C4-2B (cell line): ENCODE results near the gene GMDS.

Source experiments
- H3K27ac ChIP-seq: fragments of 450-650 bp; 2 replicates; pipeline ENCODE4 v1.5.1; 2017
- ZFX ChIP-seq: fragments of 450-650 bp; IDR thresholded peaks from 2 replicates; pipeline ENCODE4 v1.6.1; 2017
- TF ChIP-seq, protein P1 (sequence below): fragments of 450-650 bp; conservative IDR thresholded peaks from 2 replicates; pipeline ENCODE4 v1.5.1; 2017; ENCODE audit warnings: mild to moderate bottlenecking

GMDS gene

DNA sequence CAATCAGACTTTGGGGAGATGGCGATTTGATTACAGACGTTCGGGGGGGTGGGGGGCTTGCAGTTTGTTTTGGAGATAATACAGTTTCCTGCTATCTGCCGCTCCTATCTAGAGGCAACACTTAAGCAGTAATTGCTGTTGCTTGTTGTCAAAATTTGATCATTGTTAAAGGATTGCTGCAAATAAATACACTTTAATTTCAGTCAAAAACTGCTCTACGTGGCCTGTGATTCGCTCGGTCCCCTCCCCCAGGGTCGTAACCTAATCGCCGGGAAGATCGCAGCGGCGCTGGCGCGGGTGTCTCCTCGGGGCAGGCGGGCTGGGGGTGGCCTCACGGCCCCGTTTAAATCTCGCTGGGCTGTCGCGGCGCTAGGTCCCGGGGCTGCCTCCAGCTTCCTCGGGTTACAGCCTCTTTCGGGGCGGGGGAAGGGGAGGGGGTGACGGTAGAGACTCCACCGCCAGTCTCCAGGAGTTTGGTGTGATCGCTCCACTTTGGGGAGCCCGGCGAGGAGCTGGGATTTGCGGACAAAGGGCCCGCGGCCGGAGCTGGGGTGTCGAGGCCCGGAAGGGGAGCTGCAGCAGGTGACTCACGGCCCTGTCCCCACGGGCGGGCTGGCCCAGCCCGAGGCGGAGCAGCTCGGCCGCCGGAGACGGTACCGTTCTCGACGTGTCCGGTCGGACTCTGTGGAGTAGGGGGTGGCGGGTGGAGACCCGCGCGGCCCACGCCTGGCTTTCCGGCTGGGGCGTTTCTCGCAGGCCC, 631.5 kb downstream of the GMDS start:
- TF ChIP-seq, protein P1, sequence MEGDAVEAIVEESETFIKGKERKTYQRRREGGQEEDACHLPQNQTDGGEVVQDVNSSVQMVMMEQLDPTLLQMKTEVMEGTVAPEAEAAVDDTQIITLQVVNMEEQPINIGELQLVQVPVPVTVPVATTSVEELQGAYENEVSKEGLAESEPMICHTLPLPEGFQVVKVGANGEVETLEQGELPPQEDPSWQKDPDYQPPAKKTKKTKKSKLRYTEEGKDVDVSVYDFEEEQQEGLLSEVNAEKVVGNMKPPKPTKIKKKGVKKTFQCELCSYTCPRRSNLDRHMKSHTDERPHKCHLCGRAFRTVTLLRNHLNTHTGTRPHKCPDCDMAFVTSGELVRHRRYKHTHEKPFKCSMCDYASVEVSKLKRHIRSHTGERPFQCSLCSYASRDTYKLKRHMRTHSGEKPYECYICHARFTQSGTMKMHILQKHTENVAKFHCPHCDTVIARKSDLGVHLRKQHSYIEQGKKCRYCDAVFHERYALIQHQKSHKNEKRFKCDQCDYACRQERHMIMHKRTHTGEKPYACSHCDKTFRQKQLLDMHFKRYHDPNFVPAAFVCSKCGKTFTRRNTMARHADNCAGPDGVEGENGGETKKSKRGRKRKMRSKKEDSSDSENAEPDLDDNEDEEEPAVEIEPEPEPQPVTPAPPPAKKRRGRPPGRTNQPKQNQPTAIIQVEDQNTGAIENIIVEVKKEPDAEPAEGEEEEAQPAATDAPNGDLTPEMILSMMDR, result no peak
- TF ChIP-seq ZFX, result no peak
- no peak overlapping the region for H3K27ac ChIP-seq

DNA sequence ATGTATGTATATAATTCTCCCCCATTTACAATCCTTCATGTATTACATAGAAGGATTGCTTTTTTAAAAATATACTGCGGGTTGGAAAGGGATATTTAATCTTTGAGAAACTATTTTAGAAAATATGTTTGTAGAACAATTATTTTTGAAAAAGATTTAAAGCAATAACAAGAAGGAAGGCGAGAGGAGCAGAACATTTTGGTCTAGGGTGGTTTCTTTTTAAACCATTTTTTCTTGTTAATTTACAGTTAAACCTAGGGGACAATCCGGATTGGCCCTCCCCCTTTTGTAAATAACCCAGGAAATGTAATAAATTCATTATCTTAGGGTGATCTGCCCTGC, 632.1 kb downstream of the GMDS start:
- H3K27ac ChIP-seq, result no peak overlapping the region
- TF ChIP-seq ZFX, result no peak
- TF ChIP-seq, protein P1, result no peak

DNA sequence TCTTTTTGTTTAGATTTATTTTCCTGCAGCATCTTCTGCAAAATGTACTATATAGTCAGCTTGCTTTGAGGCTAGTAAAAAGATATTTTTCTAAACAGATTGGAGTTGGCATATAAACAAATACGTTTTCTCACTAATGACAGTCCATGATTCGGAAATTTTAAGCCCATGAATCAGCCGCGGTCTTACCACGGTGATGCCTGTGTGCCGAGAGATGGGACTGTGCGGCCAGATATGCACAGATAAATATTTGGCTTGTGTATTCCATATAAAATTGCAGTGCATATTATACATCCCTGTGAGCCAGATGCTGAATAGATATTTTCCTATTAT, 632.5 kb downstream of the GMDS start:
- TF ChIP-seq, protein P1, result no peak
- TF ChIP-seq ZFX, result no peak

DNA sequence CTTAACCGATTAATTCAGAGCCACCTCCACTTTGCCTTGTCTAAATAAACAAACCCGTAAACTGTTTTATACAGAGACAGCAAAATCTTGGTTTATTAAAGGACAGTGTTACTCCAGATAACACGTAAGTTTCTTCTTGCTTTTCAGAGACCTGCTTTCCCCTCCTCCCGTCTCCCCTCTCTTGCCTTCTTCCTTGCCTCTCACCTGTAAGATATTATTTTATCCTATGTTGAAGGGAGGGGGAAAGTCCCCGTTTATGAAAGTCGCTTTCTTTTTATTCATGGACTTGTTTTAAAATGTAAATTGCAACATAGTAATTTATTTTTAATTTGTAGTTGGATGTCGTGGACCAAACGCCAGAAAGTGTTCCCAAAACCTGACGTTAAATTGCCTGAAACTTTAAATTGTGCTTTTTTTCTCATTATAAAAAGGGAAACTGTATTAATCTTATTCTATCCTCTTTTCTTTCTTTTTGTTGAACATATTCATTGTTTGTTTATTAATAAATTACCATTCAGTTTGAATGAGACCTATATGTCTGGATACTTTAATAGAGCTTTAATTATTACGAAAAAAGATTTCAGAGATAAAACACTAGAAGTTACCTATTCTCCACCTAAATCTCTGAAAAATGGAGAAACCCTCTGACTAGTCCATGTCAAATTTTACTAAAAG, 633.0 kb downstream of the GMDS start:
- no peak overlapping the region for H3K27ac ChIP-seq

More for the DNA sequence above, 632.5 kb downstream of the GMDS start:
- no peak overlapping the region for H3K27ac ChIP-seq

DNA sequence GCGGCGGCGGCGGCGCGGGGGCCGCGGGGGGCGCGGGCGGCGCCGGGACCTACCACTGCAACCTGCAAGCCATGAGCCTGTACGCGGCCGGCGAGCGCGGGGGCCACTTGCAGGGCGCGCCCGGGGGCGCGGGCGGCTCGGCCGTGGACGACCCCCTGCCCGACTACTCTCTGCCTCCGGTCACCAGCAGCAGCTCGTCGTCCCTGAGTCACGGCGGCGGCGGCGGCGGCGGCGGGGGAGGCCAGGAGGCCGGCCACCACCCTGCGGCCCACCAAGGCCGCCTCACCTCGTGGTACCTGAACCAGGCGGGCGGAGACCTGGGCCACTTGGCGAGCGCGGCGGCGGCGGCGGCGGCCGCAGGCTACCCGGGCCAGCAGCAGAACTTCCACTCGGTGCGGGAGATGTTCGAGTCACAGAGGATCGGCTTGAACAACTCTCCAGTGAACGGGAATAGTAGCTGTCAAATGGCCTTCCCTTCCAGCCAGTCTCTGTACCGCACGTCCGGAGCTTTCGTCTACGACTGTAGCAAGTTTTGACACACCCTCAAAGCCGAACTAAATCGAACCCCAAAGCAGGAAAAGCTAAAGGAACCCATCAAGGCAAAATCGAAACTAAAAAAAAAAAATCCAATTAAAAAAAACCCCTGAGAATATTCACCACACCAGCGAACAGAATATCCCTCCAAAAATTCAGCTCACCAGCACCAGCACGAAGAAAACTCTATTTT, 633.7 kb downstream of the GMDS start:
- no peak for TF ChIP-seq ZFX
- TF ChIP-seq, protein P1, result no peak; the same call in 1 of the 2 replicates
- no peak overlapping the region for H3K27ac ChIP-seq

More for the DNA sequence above, 633.0 kb downstream of the GMDS start:
- TF ChIP-seq ZFX, result no peak
- TF ChIP-seq, protein P1, result no peak

DNA sequence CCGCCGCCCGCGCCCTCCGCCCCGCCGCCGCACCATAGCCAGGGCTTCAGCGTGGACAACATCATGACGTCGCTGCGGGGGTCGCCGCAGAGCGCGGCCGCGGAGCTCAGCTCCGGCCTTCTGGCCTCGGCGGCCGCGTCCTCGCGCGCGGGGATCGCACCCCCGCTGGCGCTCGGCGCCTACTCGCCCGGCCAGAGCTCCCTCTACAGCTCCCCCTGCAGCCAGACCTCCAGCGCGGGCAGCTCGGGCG, 634.2 kb downstream of the GMDS start:
- TF ChIP-seq ZFX, result no peak
- TF ChIP-seq, protein P1, result no peak
- no peak overlapping the region for H3K27ac ChIP-seq
